KBM-7 (cell line): ENCODE results near the gene TMEM217.

ENCODE experiments used
- DNase-seq: peaks from one replicate; pipeline ENCODE4 v3.0.0-alpha.2; 2015
- in situ Hi-C: fragments of 300-500 bp; cut with MboI; formaldehyde crosslinking; loops from 2 replicates; pipeline ENCODE4 v1.14.3; 2020; ENCODE audit warnings: low sequenced_read_pairs, low pct_unique_long_range_greater_than_20kb, mixed read lengths

TMEM217 gene

GRCh38 chr6:37282371-37282770 is 24.4 kb upstream of the TMEM217 start:
- in situ Hi-C loops = no loop called here
- DNase-seq = no peak

DNA sequence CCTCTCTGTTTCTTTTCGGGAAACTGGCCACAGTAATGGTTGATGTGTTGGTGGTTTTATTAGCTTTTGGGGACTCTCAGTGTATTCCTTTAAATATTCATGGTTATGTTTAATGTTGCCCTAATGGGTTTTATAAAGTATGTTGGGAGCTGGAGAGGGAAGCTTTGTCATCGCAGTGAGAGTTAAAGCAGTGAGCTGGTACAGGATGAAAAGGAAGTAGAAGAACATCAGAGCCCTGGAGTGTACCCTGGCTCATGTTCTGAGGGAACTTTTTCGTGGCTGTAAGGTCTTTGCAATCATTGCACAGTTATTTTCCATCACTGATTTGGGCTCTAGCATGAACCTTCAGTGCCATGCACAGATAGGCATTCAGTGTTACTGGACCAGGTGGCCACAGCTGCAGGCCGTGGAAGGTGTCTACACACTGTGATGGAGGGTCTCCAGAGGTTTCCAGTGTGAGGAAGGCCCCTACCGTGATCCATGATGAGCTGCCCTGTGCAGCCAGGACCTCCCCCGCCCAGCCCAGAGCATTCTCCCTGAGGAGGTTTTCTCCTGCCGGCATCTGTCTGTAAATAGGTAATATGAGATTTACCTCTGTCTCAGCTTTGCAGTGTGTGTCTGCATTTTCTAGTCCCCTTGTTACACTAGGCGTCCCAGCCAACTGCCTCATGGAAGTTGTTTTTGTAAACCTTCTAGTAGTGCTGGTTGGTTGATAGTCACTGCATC is 22.4 kb upstream of the TMEM217 start:
- no peak for DNase-seq
- in situ Hi-C loops = no loop called here

GRCh38 chr6:37279366-37280134 is 21.6 kb upstream of the TMEM217 start:
- in situ Hi-C loops = no loop called here
- DNase-seq = peak; percentile 45

DNA sequence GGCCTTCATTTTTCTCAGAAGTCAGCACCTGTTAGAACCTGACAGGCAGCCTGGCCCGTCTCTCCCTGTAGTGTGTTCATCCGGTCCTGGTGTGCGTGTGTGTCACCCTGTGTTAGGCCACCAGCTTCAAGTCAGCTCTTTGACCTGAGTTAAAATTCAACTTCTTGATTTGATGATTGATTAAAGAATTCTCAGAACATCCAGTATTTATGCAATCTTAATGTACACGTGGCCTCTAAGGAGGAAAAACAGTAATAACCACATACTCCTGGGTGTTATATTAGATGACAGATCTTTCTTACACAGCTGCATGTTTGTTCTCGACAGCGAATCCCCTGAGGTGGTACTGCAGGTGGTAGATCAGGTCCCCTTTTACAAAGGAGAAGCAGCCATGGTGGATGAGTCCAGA is 19.1 kb upstream of the TMEM217 start:
- no peak for DNase-seq
- in situ Hi-C loops = no loop called here

DNA sequence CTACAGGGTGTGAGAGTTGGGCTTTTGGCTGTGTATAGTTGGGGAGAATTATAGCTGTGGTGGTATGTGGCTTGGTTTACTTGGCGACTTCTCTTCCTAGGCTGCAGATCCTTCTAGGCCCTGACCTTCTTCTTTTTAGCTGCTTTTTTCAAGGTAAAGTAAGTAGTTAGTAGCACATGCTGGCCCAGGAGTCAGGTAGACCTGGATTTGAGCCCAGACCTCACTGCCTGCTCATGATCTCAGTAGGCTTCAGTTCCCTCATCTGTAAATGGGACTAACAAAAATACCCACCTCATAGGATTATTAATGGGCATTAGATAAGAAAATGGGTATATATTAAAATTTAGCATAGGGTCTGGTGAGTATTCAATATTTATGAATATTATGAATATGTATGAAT is 17.4 kb upstream of the TMEM217 start:
- DNase-seq = no peak
- in situ Hi-C loops = no loop called here

DNA sequence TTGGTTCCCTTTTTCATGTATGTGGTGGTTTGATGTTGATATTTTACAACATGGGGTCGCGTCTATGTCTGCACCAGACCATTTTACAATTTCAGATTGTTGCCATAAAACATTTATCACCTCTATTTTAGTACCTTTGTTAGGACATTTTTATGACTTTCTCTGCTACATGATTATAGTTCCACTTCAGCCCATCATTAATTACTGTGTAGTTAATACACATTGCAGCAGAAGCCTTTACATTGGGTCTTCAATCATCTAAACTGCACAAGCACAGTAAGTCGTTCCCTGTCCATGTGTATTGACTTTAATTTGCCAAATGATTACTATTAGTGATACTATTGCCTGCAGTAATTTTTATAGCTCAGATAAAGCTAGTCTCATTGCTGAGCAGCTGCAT is 15.7 kb upstream of the TMEM217 start:
- in situ Hi-C loops = no loop called here
- no peak for DNase-seq

GRCh38 chr6:37272834-37273566 is 15.1 kb upstream of the TMEM217 start:
- no peak for DNase-seq
- in situ Hi-C loops = no loop called here

- in situ Hi-C loops = no loop called here
- DNase-seq = no peak
These were observed 11.2 kb upstream of the TMEM217 start for GRCh38 chr6:37269105-37269504.

GRCh38 chr6:37265860-37266259 is 7.9 kb upstream of the TMEM217 start:
- in situ Hi-C loops = no loop called here

GRCh38 chr6:37265001-37265400 is 7.1 kb upstream of the TMEM217 start:
- DNase-seq = no peak
- in situ Hi-C loops = no loop called here

More at GRCh38 chr6:37265860-37266259, 7.9 kb upstream of the TMEM217 start:
- no peak for DNase-seq

- in situ Hi-C loops = no loop called here
- DNase-seq = no peak
These were observed 4.6 kb upstream of the TMEM217 start for GRCh38 chr6:37262446-37263026.

DNA sequence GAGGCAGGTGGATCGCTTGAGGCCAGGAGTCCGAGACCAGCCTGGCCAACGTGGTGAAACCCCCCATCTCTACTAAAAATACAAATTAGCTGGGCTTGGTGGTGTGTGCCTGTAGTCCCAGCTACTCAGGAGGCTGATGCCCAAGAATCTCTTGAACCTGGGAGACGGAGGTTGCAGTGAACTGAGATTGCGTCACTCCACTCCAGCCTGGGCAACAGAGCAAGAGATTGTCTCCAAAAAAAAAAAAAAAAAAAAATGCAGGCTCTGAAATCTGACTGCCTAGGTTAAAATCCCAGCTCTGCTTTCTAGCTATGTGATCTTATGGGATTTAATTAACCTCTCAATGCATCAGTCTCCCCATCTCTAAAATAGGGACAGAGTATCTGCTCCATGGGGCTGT is 3.3 kb upstream of the TMEM217 start:
- in situ Hi-C loops = no loop called here
- DNase-seq = no peak

DNA sequence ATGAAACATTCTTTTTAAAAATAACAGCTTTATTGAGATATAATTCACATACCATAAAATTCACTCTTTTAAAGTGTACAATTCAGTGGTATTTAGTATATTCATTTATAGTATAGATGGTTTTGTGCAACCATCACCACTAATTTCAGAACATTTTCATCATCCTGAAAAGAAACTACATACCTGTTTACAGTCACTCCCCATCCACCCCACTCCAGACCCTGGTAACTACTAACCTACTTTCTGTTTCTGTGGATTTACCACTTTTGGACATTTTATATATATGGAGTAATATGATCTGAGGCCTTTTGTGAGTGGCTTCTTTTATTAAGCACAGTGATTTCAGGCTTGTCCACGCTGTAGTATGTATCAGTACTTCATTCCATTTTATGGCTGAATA is 2.5 kb upstream of the TMEM217 start:
- in situ Hi-C loops = no loop called here
- DNase-seq = no peak

DNA sequence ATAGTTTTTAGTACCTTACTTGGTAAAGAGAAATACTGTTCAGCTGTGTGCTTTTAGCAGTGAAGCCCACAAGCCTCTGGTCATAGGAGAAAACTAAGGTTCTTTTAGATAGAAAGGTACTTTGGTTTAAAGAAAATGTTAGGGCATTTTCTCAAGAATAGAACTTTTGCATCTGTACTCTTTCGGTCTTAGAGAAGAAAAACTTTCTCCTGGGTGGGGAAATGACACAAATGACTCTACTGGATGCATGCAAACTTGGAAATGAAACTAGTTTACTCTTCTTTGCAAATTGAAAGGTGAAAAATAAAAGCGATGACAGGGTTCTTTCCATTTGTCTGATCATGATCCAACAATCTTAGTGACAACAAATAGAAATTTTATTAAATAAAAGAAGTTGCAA is 2.1 kb upstream of the TMEM217 start:
- no peak for DNase-seq
- in situ Hi-C loops = no loop called here

GRCh38 chr6:37259191-37259590 is 1.2 kb upstream of the TMEM217 start:
- no peak for DNase-seq
- in situ Hi-C loops = no loop called here

DNA sequence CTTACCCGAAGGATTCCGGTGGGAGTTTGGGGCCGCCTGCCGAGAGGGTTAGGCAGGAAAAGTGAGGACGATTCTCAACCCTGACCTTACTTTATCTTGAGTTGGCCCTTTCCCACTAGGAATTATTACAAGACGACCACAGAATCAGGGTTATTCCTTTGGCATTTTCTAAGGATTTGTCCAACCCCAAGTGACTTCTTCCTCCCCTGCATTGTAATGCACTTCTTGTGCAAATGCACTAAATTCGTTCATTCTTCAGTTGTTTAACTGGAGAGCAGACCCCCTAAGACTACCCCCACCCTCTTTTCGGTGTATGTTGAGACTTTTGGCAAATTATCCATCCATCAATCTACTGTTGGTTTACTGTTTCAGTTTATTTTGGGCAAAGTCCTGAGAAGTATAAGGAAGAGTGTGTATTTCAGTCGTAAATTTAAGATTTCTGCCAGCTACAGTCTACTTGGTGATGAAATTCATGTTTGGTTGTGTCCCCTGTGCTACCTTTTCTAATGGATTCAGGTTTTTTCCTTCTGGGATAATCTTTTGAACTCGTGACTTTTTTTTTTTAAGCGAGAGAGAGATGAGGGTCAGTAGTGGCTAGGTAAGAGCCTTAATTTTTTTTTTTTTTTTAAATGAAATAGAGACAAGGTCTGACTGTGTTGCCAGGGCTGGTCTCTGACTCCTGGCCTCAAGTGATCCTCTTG is 611 bp upstream of the TMEM217 start:
- in situ Hi-C loops = no loop called here
- DNase-seq = no peak

DNA sequence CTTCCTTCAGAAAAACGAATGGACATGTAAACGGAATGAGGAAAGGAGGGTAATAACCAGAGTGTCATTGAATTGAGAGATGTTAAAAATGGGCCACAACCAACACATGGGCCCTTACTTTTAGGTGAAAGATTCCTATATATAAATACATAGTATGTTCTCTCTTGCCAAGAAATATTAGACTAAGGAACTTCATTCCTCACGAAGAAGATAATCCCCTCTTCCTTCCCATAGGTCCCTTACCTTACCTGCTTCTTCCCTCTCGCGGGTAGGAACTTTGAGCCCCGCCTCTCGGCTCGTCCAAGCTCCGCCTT is 667 bp downstream of the TMEM217 start:
- in situ Hi-C loops = no loop called here
- DNase-seq = no peak

DNA sequence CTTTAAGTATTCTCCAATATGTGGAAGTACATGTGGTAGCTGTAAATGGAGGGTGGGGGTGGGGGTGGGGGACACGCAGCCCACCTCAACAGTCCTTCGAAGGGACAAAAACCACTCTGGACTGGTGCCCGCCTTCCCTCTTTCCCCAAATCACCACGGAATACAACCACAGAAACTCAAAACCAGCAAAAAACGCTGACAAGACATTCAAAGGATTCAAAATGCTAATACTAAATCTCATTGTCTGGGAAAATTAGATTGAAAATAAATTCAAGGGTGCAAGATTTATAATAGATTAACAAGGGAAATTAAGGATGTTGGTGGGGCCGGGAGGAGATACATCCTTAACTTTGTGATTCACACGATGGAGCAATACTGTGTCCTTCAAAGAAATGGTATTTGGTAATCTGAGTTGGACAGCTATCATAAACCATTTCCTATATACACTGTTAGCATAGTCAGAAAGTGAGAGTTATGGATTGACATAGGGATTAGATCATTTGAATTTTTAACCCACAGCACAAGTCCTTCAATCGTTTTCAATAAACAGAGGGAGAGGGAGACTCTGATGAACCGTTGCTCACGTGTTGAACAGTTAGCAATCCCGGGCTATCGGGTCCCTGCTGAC is 1.1 kb downstream of the TMEM217 start:
- DNase-seq = no peak
- in situ Hi-C loops = no loop called here

DNA sequence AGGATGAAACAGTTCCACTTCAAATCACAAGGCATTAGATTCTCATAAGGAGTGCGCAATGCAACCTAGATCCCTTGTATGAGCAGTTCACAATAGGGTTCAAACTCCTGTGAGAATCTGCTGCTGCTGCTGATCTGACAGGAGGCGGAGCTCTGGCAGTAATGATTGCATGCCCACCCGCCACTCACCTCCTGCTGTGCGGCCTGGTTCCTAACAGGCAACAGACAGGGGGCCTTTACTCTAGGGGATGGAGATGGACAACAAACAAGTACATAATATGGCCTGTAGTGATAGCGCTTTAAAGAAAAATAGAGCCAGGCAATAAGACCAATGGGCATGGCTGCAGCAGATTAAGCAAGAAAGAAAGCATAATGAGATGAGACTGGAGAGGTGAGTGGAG is 3.1 kb downstream of the TMEM217 start:
- no peak for DNase-seq

More for the DNA sequence above, 3.1 kb downstream of the TMEM217 start:
- in situ Hi-C loops = no loop called here
